Hippocampal formation (tissue), 2 donors: ENCODE data around the gene KDM4E.
"Not testable (repeated sequence)": the region's sequence is repeated elsewhere in the genome, so short reads cannot be mapped to it uniquely, and the experiment has no call there.

Source experiments
- DNase-seq, 2 donors: peaks; one replicate each; lab custom pipeline; 2025; lab: John Stamatoyannopoulos, UW

Gene KDM4E

GRCh38 chr11:95024958-95025357 is at the start of gene KDM4E:
Gene KDM4E, plus strand, starts transcription at chr11:95025258. Its CDS starts 300 bp downstream, at chr11:95025558.
- no peak for DNase-seq

GRCh38 chr11:94975599-94975998 is 49.5 kb upstream of the KDM4E start:
- no peak for DNase-seq

GRCh38 chr11:94987378-94987777 is 37.7 kb upstream of the KDM4E start:
- DNase-seq, result no peak

GRCh38 chr11:94988748-94989147 is 36.3 kb upstream of the KDM4E start:
- no peak for DNase-seq

GRCh38 chr11:94993400-94993943 is 31.6 kb upstream of the KDM4E start:
- DNase-seq, result no peak

GRCh38 chr11:94997437-94997836 is 27.6 kb upstream of the KDM4E start:
- no peak for DNase-seq

GRCh38 chr11:94998285-94998684 is 26.8 kb upstream of the KDM4E start:
- no peak for DNase-seq

GRCh38 chr11:95003716-95004115 is 21.3 kb upstream of the KDM4E start:
- DNase-seq, result no peak

GRCh38 chr11:95005642-95006041 is 19.4 kb upstream of the KDM4E start:
- no peak for DNase-seq

- DNase-seq, result no peak
Measured at GRCh38 chr11:95011376-95011775, 13.7 kb upstream of the KDM4E start.

- DNase-seq, result no peak
Measured at GRCh38 chr11:95014184-95014821, 10.8 kb upstream of the KDM4E start.

GRCh38 chr11:95016139-95016538 is 8.9 kb upstream of the KDM4E start:
- DNase-seq, result no peak

- DNase-seq, result not testable (repeated sequence)
Measured at GRCh38 chr11:95021468-95021867, 3.6 kb upstream of the KDM4E start.

- not testable (repeated sequence) for DNase-seq
Measured at GRCh38 chr11:95025594-95025993, 536 bp downstream of the KDM4E start.

- no peak for DNase-seq
Measured at GRCh38 chr11:95028357-95028756, 3.3 kb downstream of the KDM4E start.

GRCh38 chr11:95033051-95033450 is 8.0 kb downstream of the KDM4E start:
- no peak for DNase-seq

GRCh38 chr11:95035316-95035715 is 10.3 kb downstream of the KDM4E start:
- DNase-seq, result no peak

- not testable (repeated sequence) for DNase-seq
Measured at GRCh38 chr11:95037356-95038035, 12.4 kb downstream of the KDM4E start.

- no peak for DNase-seq
Measured at GRCh38 chr11:95042239-95042638, 17.2 kb downstream of the KDM4E start.

- no peak for DNase-seq
Measured at GRCh38 chr11:95042906-95043305, 17.8 kb downstream of the KDM4E start.

GRCh38 chr11:95044010-95044409 is 19.0 kb downstream of the KDM4E start:
- no peak for DNase-seq

- DNase-seq, result no peak
Measured at GRCh38 chr11:95045812-95046211, 20.8 kb downstream of the KDM4E start.

GRCh38 chr11:95049122-95049521 is 24.1 kb downstream of the KDM4E start, which contains the start of gene KDM4F:
Gene KDM4F, plus strand, starts transcription at chr11:95049422.
- not testable (repeated sequence) for DNase-seq
